ENCODE measurements around the gene UBE2E2. TPM values are rescaled to one million over a fixed set of nuclear protein-coding genes. Genes with fewer than 3 reads are reported as not detected.

Gene UBE2E2
- total RNA-seq, 2 experiments from 2014 or later: 41.1 to 48.8 TPM

DNA sequence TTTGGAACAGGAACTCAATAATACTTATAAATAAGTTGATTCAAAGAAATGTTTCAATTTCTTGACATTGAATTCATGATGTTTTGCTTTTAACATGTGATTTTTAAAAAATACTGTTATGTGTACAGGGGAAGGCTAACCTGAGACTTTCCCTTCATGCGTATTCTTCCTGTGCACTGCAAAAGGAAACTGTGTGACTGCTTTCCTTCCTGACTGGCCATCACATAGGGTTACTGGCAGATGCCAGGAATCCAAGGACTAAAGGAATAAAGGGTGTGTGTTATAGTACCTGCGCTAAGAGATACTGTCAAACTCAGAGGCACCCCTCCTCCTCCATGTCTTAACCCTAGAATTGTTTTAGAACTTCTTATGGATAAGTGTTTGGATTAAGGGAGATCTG is 236.0 kb downstream of the UBE2E2 start:
- no peak overlapping the region for H3K4me3 ChIP-seq (ENCODE audit: low read depth, low read length, poor library complexity, severe bottlenecking)
- H3K79me2 ChIP-seq (ENCODE audit: insufficient read depth, low read depth, low read length): peaks cover 12% of the 10 kb centered on the region; the same call in 1 of the 2 replicates
- H2AFZ ChIP-seq (ENCODE audit: low read length): no peak overlapping the region; the same call in 1 of the 2 replicates
- DNase-seq (ENCODE audit: low spot score): no peak
- H3K9me2 ChIP-seq (ENCODE audit: insufficient read depth, low read length): no peaks in the 10 kb centered on the region
- intact Hi-C loops (cut with micrococcal nuclease; ENCODE audit: unreplicated experiment): loop anchor here (2.0 kb wide), 1 partner anchor 50 kb away; no protein-coding TSS in a partner anchor
- ChIA-PET CTCF (ENCODE audit: unreplicated experiment) (no interaction called here), POLR2A (interaction anchor here (0.7 to 2.1 kb wide), 3 partner anchors 8 to 48 kb away, joined by 3 to 8 read pairs (median 7); no protein-coding TSS in a partner anchor)
- H3K9me3 ChIP-seq (ENCODE audit: low read length): no peaks in the 10 kb centered on the region
- TF ChIP-seq EZH2phosphoT487 (IDR thresholded peaks at IDR 0.05; ENCODE audit: borderline replicate concordance, low read depth, low read length): no peak
- TF ChIP-seq, protein P1, sequence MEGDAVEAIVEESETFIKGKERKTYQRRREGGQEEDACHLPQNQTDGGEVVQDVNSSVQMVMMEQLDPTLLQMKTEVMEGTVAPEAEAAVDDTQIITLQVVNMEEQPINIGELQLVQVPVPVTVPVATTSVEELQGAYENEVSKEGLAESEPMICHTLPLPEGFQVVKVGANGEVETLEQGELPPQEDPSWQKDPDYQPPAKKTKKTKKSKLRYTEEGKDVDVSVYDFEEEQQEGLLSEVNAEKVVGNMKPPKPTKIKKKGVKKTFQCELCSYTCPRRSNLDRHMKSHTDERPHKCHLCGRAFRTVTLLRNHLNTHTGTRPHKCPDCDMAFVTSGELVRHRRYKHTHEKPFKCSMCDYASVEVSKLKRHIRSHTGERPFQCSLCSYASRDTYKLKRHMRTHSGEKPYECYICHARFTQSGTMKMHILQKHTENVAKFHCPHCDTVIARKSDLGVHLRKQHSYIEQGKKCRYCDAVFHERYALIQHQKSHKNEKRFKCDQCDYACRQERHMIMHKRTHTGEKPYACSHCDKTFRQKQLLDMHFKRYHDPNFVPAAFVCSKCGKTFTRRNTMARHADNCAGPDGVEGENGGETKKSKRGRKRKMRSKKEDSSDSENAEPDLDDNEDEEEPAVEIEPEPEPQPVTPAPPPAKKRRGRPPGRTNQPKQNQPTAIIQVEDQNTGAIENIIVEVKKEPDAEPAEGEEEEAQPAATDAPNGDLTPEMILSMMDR (conservative IDR thresholded peaks at IDR 0.05; ENCODE audit: low read length): no peak
- no peak overlapping the region for H3K27ac ChIP-seq (ENCODE audit: low read depth, low read length, poor library complexity, severe bottlenecking)
- H3K4me1 ChIP-seq (ENCODE audit: insufficient read depth, low read length, poor library complexity, severe bottlenecking): peaks cover 88% of the 10 kb centered on the region
- peak overlapping the region; percentile 45; the same call in 1 of the 2 replicates for H3K4me2 ChIP-seq (ENCODE audit: low read length)
- H4K20me1 ChIP-seq (ENCODE audit: insufficient read depth, low read length): no peaks in the 10 kb centered on the region
- BruUV-seq (replicated peaks): no TSS peak
- no peaks in the 10 kb centered on the region for H3K36me3 ChIP-seq (ENCODE audit: insufficient read depth, low read length)

DNA sequence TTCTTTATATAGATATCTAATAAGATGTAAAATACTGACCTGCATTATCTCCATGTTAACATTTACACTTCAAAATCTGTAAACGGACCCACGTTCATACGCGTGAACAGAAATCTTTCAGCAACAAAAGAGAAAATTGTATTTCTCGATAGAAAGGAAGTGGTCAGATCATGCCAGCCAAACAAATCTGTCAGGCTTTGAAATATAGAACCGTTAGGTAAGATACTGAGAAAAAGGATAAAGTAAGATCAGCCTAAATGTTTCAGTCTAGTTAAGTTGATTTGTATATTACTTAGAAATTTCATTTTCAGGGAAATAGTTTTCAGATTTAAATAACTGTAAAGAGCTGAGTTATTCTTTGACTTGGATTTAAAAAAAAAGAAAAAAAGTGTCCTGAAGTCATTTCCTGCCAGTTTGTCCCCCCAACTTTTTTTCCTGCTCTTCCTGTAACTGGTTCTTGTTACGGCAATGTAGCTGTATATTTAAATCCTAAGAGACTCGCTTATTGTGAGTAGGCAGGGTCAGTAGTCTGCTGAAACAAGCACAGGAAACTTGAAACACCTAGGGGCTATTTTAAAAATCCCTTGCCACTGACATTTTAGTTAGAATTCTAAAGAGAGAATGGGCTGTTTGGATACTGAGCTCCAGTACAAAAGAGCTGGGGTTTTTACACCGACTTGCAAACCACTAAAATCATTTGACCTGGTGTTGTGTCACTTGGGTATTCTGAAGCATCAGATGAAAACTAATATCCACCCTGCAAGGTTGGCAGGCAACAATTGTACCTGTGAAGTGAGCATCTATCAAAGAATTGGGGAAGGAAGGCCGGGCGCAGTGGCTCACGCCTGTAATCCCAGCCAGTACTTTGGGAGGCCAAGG is 237.5 kb downstream of the UBE2E2 start:
- Histone ChIP-seq H2AFZ (ENCODE audit: low read length) (peak overlapping the region; percentile 79), H3K36me3 (ENCODE audit: insufficient read depth, low read length) (no peaks in the 10 kb centered on the region), H3K4me3 (ENCODE audit: low read depth, low read length, poor library complexity, severe bottlenecking) (peak overlapping the region; percentile 46), H3K9me3 (ENCODE audit: low read length) (no peaks in the 10 kb centered on the region), H3K9me2 (ENCODE audit: insufficient read depth, low read length) (no peaks in the 10 kb centered on the region), H4K20me1 (ENCODE audit: insufficient read depth, low read length) (no peaks in the 10 kb centered on the region), H3K4me1 (ENCODE audit: insufficient read depth, low read length, poor library complexity, severe bottlenecking) (peaks cover 72% of the 10 kb centered on the region), H3K27ac (ENCODE audit: low read depth, low read length, poor library complexity, severe bottlenecking) (peak overlapping the region; percentile 70), H3K79me2 (ENCODE audit: insufficient read depth, low read depth, low read length) (peaks cover 12% of the 10 kb centered on the region; the same call in 1 of the 2 replicates), H3K4me2 (ENCODE audit: low read length) (peak overlapping the region; percentile 66)
- intact Hi-C loops (cut with micrococcal nuclease; ENCODE audit: unreplicated experiment): loop anchor here (2.0 to 5.0 kb wide), 2 partner anchors 78 to 322 kb away; no protein-coding TSS in a partner anchor
- no TSS peak for BruUV-seq (replicated peaks)
- CTCF ChIA-PET (ENCODE audit: unreplicated experiment): interaction anchor here (1.0 to 1.7 kb wide), 4 partner anchors 9 to 99 kb away, joined by 3 to 6 read pairs (median 4); no protein-coding TSS in a partner anchor
- TF ChIP-seq, protein P1 (conservative IDR thresholded peaks at IDR 0.05; ENCODE audit: low read length): no peak
- TF ChIP-seq EZH2phosphoT487 (IDR thresholded peaks at IDR 0.05; ENCODE audit: borderline replicate concordance, low read depth, low read length): no peak
- DNase-seq (ENCODE audit: low spot score): peak; percentile 54
- POLR2A ChIA-PET: interaction anchor here (0.6 to 4.8 kb wide), 15 partner anchors 8 to 234 kb away, joined by 3 to 24 read pairs (median 6); no protein-coding TSS in a partner anchor

Measured in OCI-LY7 (cell line).